Stimulated activated effector memory CD8-positive, alpha-beta T cell treated with anti-CD3 and anti-CD28 coated beads, Interleukin-12 subunit alpha, Interleukin-12 subunit beta, amount 100 ng/mL, for 72 hours (primary cell): ENCODE measurements around the gene TBC1D4.
"Not testable (repeated sequence)": the region's sequence is repeated elsewhere in the genome, so short reads cannot be mapped to it uniquely, and the experiment has no call there.

Experiments used
- ATAC-seq: fragments of 150-1000 bp; cut with Tn5 transposase; 2 replicates; pipeline ENCODE4 v1.10.0; 2021
- DNase-seq, 2 donors: peaks; one replicate each; pipeline ENCODE4 v3.0.0; 2021 to 2022; ENCODE audit warnings: low spot score in 2 of 2
- H3K27ac Mint-ChIP-seq: one replicate; pipeline ENCODE4 v1.8.0; 2022; ENCODE audit warnings: mild to moderate bottlenecking, mixed read lengths
- H3K36me3 Mint-ChIP-seq: one replicate; pipeline ENCODE4 v1.8.0; 2022; ENCODE audit warnings: mild to moderate bottlenecking, mixed read lengths
- H3K4me1 Mint-ChIP-seq: one replicate; pipeline ENCODE4 v1.8.0; 2022; ENCODE audit warnings: mixed read lengths
- H3K4me3 Mint-ChIP-seq: one replicate; pipeline ENCODE4 v1.8.0; 2022; ENCODE audit warnings: mild to moderate bottlenecking, mixed read lengths
- H3K9me3 Mint-ChIP-seq: one replicate; pipeline ENCODE4 v1.8.0; 2022; ENCODE audit warnings: mixed read lengths

Gene TBC1D4

DNA sequence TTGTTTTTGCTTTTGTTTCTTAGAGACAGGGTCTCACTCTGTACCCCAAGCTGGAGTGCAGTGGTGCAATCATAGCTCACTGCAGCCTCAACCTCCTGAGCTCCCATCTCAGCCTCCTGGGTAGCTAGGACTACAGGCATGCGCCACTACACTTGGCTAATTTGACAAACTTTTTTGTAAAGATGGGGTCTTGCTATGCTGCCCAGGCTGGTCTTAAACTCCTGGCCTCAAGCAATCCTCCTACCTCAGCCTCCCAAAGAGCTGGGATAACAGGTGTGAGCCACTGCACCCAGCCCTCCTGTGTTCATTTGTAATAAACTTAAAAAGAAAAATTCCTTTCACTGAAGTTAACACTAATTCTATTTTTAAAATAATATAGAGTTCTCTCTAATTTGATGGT is 175.0 kb downstream of the TBC1D4 start:
- H3K36me3 Mint-ChIP-seq = peaks cover 15% of the 10 kb centered on the region
- not testable (repeated sequence) for H3K4me3 Mint-ChIP-seq, DNase-seq, H3K9me3 Mint-ChIP-seq, H3K27ac Mint-ChIP-seq, H3K4me1 Mint-ChIP-seq, ATAC-seq

DNA sequence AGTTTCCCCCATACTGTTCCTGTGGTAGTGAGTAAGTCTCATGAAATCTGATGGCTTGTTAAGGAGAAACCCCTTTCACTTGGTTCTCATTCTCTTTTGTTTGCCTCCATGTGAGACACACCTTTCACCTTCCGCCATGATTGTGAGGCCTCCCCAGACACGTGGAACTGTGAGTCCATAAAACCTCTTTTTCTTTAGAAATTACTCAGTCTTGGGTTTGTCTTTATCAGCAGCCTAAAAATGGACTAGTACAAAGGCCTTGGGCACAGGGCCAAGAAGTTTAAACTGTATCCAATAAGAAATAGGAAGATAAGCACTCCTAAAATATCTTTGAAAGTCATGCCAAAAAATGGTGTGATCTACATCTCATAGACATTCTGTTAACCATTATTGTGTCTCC is 176.9 kb downstream of the TBC1D4 start:
- no peak overlapping the region for H3K27ac Mint-ChIP-seq

DNA sequence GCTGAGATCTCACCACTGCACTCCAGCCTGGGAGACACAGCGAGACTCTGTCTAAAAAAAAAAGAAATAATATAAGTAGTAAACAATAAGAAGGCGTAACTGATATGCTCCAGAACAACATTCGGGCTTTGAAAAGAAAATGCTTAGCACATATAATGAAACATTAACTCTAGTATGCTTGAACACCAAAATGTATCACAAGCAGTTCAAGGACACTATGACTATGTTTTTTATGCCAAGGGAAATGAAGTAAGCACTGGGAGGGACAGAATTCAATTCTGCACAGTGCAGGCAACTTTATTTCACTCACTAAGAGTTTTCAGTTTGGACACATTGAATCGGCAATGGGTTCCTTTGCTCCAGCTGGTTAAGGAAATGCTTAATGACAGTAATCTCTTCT is 178.7 kb downstream of the TBC1D4 start:
- Mint-ChIP-seq H3K36me3 (peaks cover 15% of the 10 kb centered on the region), H3K27ac (no peak overlapping the region), H3K9me3 (peaks cover 4% of the 10 kb centered on the region), H3K4me1 (no peaks in the 10 kb centered on the region), H3K4me3 (no peak overlapping the region)
- ATAC-seq = no peak
- DNase-seq = no peak

More for the DNA sequence above, 176.9 kb downstream of the TBC1D4 start:
- peaks cover 15% of the 10 kb centered on the region for H3K36me3 Mint-ChIP-seq
- H3K9me3 Mint-ChIP-seq = peaks cover 4% of the 10 kb centered on the region
- ATAC-seq (no peak), DNase-seq (no peak)
- H3K4me3 Mint-ChIP-seq = no peak overlapping the region
- H3K4me1 Mint-ChIP-seq = no peaks in the 10 kb centered on the region

DNA sequence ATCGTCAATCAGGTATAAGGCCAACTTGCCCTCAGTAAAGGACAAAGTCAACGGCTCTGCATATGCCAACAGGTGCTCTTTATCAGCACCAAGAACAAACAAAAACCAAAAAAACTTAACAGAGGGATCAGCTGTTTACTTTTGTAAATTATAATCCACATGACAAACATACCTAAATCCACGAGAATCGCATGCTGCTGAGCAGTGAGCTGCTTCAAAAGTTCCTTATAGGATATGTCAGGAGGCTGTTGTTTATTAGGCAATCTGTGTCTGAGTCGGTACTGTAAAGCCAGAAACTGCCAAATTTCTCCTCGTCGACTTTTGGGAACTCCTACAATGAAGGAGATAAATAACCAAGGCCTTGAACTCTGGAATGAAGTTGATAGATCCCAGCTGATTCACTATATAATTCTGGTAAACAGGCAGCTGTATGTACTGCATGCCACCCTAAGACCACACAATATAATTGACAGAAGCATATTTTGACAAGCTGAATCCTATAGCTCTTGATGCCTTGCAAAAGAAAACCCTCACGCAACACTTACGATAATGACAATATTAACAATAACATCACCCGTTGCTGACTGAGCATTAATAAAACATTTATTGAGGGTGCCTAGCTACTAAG is 179.8 kb downstream of the TBC1D4 start:
- Mint-ChIP-seq H3K9me3 (peaks cover 4% of the 10 kb centered on the region), H3K4me1 (no peaks in the 10 kb centered on the region), H3K36me3 (peaks cover 12% of the 10 kb centered on the region), H3K4me3 (no peak overlapping the region), H3K27ac (no peak overlapping the region)
- ATAC-seq (no peak), DNase-seq (no peak)

DNA sequence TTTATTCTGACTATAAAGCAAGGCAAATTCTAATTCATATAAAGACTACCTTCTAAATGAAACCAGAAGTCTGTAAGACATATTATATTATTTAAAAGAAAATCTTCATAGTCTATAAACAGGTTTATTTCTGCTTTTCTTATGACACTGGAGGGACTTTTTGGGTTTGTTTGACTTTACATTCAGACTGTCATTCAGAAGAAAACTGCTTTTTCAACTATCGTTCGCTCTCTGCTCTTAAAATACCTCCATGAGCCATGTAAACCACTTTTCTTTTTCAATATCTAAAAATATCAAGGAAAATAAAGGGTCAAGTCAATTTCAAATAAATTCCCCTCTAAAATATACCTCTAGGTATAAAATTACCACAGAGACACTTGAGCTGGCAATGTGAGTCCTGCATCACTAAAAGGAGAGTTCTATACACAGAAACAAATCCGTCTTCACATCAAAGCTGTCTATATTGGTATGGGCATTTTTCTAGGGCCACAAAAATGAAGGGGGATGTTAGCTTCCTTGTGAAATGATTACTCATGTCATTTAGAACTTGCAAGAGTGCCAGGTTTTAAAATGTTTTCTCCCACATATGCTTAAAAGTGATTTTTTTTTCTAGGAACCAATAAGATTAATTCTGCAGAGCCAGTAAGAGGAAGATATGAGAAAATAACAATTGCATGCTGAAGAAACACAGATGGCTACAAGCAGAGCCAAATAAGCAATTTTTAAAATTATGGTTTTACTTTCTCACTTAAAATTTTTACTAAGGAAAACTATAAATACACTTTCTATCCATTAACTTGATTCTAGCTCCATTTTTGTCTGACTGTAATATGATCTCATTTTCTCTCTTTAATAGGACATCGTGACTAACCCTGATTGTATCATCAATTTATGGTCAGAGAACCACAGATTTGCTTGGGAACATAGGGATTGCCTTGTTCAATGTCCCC is 181.8 kb downstream of the TBC1D4 start:
- Mint-ChIP-seq H3K27ac (peak overlapping the region; percentile 63), H3K4me1 (no peaks in the 10 kb centered on the region), H3K4me3 (no peak overlapping the region), H3K9me3 (peaks cover 4% of the 10 kb centered on the region), H3K36me3 (peaks cover 5% of the 10 kb centered on the region)
- DNase-seq (no peak), ATAC-seq (peak; percentile 57)

DNA sequence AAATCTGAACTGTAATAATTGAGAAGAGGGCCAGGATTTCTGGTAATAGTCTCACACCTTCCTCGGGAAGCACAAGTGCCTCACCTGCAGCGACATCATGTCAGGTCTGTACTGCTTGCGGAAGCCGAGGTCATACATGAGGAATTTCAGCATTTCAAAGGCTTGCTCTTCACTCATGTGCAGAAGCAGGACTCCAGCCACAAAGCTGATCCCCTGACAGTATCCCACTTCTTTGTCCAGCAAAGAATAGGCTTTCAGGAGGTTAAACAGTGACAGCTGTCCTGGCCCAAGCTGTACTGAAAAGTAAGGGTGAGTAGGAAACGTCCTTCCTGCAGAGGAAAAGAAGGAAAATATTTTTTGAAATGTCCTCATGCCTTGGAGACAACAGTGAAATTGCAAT is 182.7 kb downstream of the TBC1D4 start:
- H3K27ac Mint-ChIP-seq = no peak overlapping the region
- DNase-seq (no peak), ATAC-seq (no peak)
- H3K4me3 Mint-ChIP-seq = no peak overlapping the region
- H3K9me3 Mint-ChIP-seq = no peaks in the 10 kb centered on the region
- H3K36me3 Mint-ChIP-seq = peaks cover 5% of the 10 kb centered on the region
- no peaks in the 10 kb centered on the region for H3K4me1 Mint-ChIP-seq

DNA sequence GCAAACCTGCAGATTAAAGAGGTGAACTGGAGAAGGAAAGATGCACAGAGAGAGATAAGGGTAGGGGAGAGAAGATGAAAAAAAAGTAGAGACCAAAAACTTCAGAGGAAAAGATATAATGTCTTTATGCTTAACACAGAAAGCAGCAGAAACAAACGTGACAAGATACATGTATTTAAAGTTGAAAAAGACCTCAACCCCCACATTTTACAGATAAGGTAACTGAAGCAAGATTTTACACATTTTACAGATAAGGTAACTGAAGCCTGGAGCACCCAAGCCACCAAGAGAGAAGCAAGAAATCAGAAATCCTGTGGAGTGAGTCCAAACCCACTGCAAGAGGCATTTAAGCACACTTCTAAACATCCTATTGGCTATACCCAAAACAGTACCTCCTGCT is 185.3 kb downstream of the TBC1D4 start:
- Mint-ChIP-seq H3K36me3 (peaks cover 6% of the 10 kb centered on the region), H3K27ac (no peak overlapping the region), H3K9me3 (no peaks in the 10 kb centered on the region), H3K4me1 (no peaks in the 10 kb centered on the region), H3K4me3 (no peak overlapping the region)
- ATAC-seq (no peak), DNase-seq (no peak)

DNA sequence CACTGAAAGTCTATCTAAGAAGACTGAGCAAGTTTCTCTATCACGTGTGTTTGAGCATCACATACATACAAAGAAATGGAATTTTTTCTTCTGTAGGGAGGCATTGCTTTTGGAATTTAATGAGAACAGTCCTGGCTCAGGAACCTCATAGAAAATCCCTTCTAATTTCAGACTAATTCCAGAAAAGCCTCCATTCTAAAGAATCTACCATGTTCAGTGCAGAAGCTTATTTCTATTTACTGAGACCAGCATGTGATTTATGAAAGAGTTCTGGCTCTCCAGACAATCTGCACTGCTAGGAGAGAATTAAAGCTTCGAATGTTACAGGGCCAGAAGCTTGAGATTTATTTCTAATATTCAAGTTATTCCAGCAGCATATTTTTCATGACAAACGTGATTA is 186.8 kb downstream of the TBC1D4 start:
- Mint-ChIP-seq H3K36me3 (peaks cover 6% of the 10 kb centered on the region), H3K27ac (no peak overlapping the region), H3K4me3 (no peak overlapping the region), H3K4me1 (no peaks in the 10 kb centered on the region), H3K9me3 (no peaks in the 10 kb centered on the region)
- DNase-seq = no peak
- ATAC-seq = no peak

DNA sequence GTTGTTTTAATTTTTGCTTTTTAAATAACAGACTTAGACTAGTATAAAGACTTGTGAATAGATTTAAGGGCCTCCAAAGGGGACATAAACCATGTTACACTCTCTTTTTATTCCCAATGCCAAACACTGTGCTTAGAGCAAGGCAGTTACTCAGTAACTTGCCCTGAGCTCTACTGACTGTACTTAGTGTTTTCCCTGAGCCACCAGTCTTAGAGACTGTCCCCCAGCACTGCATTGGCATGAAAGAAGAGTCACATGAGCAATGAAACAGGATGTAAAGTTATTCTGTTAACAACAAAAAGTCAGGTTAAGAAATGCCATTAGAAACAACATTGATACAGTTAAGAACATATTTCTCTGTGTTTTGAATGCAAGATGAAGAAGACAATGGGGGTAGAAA is 187.9 kb downstream of the TBC1D4 start:
- H3K4me3 Mint-ChIP-seq = no peak overlapping the region

DNA sequence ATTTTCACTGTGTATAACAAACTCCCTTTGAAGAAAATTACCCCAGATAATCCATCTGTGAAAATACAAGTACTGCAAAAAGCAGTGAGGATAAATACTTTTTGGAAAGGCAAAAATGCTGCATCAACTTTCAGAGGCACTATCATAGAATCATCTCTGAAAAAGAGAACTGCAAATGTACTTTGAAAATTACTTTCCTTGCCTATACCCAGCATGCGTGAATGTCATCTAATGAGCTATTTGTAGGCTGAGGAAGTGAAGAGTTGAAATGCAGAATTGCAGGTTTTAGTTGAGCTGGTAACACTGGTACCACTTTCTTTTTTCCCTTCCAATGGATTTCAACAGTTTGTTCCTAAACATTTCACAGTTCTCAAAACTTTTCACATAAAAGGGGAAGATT is 196.7 kb downstream of the TBC1D4 start:
- Mint-ChIP-seq H3K4me1 (no peaks in the 10 kb centered on the region), H3K4me3 (no peak overlapping the region), H3K36me3 (peaks cover 12% of the 10 kb centered on the region), H3K9me3 (no peaks in the 10 kb centered on the region), H3K27ac (no peak overlapping the region)
- DNase-seq (no peak), ATAC-seq (no peak)

More for the DNA sequence above, 187.9 kb downstream of the TBC1D4 start:
- Mint-ChIP-seq H3K27ac (no peak overlapping the region), H3K9me3 (no peaks in the 10 kb centered on the region), H3K4me1 (no peaks in the 10 kb centered on the region), H3K36me3 (peaks cover 6% of the 10 kb centered on the region)
- DNase-seq (no peak), ATAC-seq (no peak)

DNA sequence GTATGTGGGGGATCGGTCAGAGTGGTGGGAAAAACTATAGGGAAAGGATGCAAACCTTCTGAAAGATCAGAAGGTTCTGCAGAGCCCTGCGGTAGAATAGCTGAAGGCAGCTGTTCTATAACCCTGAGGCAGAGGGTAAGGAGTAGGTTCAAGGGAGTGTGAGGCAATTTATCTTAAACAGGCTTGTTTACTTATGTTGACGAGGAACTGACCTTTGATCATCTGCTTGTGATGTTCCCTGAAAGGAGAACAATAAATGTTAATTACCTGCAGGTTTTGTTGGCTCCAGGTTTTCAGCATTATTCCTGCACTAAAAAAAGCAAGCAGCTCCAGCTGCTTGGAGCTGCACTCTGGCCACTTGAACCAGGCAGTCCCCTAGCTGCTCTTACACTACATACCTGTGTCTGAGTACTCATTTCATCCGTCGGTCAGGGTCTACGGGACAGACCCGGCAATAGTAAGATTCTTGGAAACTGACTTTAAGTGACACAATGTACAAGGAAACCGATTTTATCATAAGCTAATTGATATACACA is 202.1 kb downstream of the TBC1D4 start:
- no peak for ATAC-seq
- H3K27ac Mint-ChIP-seq = no peak overlapping the region
- DNase-seq = no peak
- no peaks in the 10 kb centered on the region for H3K4me1 Mint-ChIP-seq
- H3K4me3 Mint-ChIP-seq = no peak overlapping the region
- H3K36me3 Mint-ChIP-seq = no peaks in the 10 kb centered on the region
- peaks cover 5% of the 10 kb centered on the region for H3K9me3 Mint-ChIP-seq

DNA sequence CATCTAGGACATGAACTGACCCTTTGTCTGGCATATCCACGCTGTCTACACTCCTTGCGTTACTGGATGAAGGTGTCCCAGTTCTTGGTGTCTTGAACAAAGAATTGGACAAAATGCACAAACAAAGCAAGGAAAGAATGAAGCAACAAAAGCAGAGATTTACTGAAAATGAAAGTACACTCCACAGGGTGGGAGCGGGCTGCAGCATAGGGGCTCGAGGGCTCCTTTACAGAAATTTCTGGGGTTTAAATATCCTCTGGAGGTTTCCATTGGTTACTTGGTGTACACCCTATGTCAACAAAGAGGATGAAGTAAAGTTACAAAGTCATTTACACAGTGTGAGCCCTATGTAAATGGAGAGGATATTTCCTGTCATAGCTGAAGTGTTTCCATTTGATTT is 208.3 kb downstream of the TBC1D4 start:
- H3K36me3 Mint-ChIP-seq, DNase-seq, H3K4me3 Mint-ChIP-seq, H3K4me1 Mint-ChIP-seq, H3K9me3 Mint-ChIP-seq, ATAC-seq, H3K27ac Mint-ChIP-seq: not testable (repeated sequence)

DNA sequence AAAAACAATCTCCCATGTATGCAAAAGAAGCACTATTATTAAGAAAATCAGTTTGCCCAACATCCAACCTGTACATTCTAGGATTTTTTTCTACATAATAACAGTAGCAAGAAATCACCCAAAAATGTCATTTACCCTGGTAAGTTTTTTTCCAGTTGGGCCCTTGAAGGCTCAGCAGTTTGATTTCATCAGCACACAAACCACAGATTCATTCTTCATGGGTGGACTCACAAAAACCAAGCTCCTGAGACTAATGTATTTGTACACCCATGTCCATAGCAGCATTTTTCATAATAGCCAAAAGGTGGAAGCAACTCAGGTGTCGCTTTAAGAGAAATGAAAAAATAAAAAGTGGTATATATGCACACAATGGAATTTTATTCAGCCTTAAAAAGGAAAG is 210.1 kb downstream of the TBC1D4 start:
- Mint-ChIP-seq H3K27ac (no peak overlapping the region), H3K9me3 (peaks cover 7% of the 10 kb centered on the region), H3K36me3 (no peaks in the 10 kb centered on the region), H3K4me3 (no peak overlapping the region), H3K4me1 (no peaks in the 10 kb centered on the region)
- DNase-seq (no peak), ATAC-seq (no peak)

DNA sequence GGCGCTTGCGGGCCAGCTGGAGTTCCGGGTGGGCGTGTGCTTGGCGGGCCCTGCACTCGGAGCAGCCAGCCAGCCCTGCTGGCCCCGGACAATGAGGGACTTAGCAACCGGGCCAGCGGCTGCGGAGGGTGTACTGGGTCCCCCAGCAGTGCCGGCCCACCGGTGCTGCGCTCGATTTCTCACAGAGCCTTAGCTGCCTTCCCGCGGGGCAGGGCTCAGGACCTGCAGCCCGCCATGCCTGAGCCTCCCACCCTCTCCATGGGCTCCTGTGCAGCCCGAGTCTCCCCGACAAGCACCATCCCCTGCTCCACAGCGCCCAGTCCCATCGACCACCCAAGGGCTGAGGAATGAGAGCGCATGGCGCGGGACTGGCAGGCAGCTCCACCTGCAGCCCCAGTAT is 213.5 kb downstream of the TBC1D4 start:
- not testable (repeated sequence) for H3K4me1 Mint-ChIP-seq, DNase-seq, ATAC-seq, H3K9me3 Mint-ChIP-seq, H3K36me3 Mint-ChIP-seq, H3K27ac Mint-ChIP-seq, H3K4me3 Mint-ChIP-seq

DNA sequence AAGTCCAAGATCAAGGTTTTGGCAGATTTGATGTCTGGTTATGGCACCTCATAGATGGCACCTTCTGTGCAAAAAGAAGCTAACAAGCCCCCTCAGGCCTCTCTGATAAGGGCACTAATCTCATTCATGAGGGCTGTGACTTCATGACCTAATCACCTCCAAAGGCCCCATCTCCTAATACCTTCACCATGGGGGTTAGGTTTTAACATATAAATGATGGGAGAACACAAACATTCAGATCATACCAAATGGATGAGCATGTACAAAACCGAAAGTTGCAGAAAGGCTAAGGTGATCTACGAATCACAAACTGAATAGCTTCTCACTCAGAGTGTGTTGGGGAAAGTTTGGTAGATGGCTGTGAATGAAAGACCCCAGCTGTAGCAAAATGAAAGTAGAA is 217.4 kb downstream of the TBC1D4 start:
- H3K9me3 Mint-ChIP-seq = no peaks in the 10 kb centered on the region
- no peaks in the 10 kb centered on the region for H3K4me1 Mint-ChIP-seq
- DNase-seq (no peak), ATAC-seq (no peak)
- H3K27ac Mint-ChIP-seq = no peak overlapping the region
- no peaks in the 10 kb centered on the region for H3K36me3 Mint-ChIP-seq
- no peak overlapping the region for H3K4me3 Mint-ChIP-seq
